ENCODE results near the gene CALHM4. TPM values are rescaled to one million over a fixed set of nuclear protein-coding genes. Genes with fewer than 3 reads are reported as not detected.

Gene CALHM4
- total RNA-seq, 1 donor from 2014 or later, result not detected

- H3K79me2 ChIP-seq (ENCODE audit: low read depth), result peaks cover 56% of the 10 kb centered on the region
- peaks cover 5% of the 10 kb centered on the region for H3K4me1 Mint-ChIP-seq
- H3K27ac ChIP-seq, result no peak overlapping the region
- no peaks in the 10 kb centered on the region for H3F3A ChIP-seq (ENCODE audit: low read depth)
- no peaks in the 10 kb centered on the region for H3K27me3 ChIP-seq
- no peaks in the 10 kb centered on the region for H3K36me3 ChIP-seq
- DNase-seq (ENCODE audit: low spot score), result no peak
- H3K27me3 Mint-ChIP-seq (ENCODE audit: insufficient read depth, low read depth), result no peaks in the 10 kb centered on the region
- no peak for TF ChIP-seq EZH2phosphoT487 (IDR thresholded peaks at IDR 0.05)
- TF ChIP-seq CTCF (IDR thresholded peaks at IDR 0.05), result no peak
- no peak for TF ChIP-seq EZH2 (IDR thresholded peaks at IDR 0.05)
- peaks cover 2% of the 10 kb centered on the region for H4K20me1 ChIP-seq (ENCODE audit: low read depth)
- H3K4me2 ChIP-seq, result no peak overlapping the region
- no peaks in the 10 kb centered on the region for H3K9me3 Mint-ChIP-seq
- no peak overlapping the region for H3K4me3 Mint-ChIP-seq
- H3K9ac ChIP-seq, result no peak overlapping the region
- peaks cover 5% of the 10 kb centered on the region for H3K36me3 Mint-ChIP-seq
- H3K9me3 ChIP-seq (ENCODE audit: low read depth), result no peaks in the 10 kb centered on the region
- H3K27ac Mint-ChIP-seq, result no peak overlapping the region
- peaks cover under 1% of the 10 kb centered on the region for H3K4me1 ChIP-seq
- H3K4me3 ChIP-seq, result no peak overlapping the region
- no peak overlapping the region for H2AFZ ChIP-seq (replicated peaks)
Measured at GRCh38 chr6:116578335-116578734, 24.8 kb downstream of the CALHM4 start.

GRCh38 chr6:116579143-116579542, 25.6 kb downstream of the CALHM4 start:
- H3K27me3 ChIP-seq, result no peaks in the 10 kb centered on the region
- H3K27me3 Mint-ChIP-seq (ENCODE audit: insufficient read depth, low read depth), result no peaks in the 10 kb centered on the region
- H3K79me2 ChIP-seq (ENCODE audit: low read depth), result peaks cover 48% of the 10 kb centered on the region
- peaks cover 2% of the 10 kb centered on the region for H4K20me1 ChIP-seq (ENCODE audit: low read depth)
- H2AFZ ChIP-seq (replicated peaks), result no peak overlapping the region
- peaks cover 5% of the 10 kb centered on the region for H3K36me3 Mint-ChIP-seq
- TF ChIP-seq EZH2phosphoT487 (IDR thresholded peaks at IDR 0.05) (no peak), EZH2 (IDR thresholded peaks at IDR 0.05) (no peak), CTCF (IDR thresholded peaks at IDR 0.05) (no peak)
- H3K27ac ChIP-seq, result no peak overlapping the region
- no peak overlapping the region for H3K9ac ChIP-seq
- H3K4me3 Mint-ChIP-seq, result no peak overlapping the region
- no peaks in the 10 kb centered on the region for H3K4me1 Mint-ChIP-seq
- no peaks in the 10 kb centered on the region for H3F3A ChIP-seq (ENCODE audit: low read depth)
- no peaks in the 10 kb centered on the region for H3K9me3 ChIP-seq (ENCODE audit: low read depth)
- no peak overlapping the region for H3K4me2 ChIP-seq
- no peaks in the 10 kb centered on the region for H3K9me3 Mint-ChIP-seq
- peak overlapping the region; percentile 10 for H3K27ac Mint-ChIP-seq
- no peaks in the 10 kb centered on the region for H3K4me1 ChIP-seq
- H3K4me3 ChIP-seq, result no peak overlapping the region
- no peaks in the 10 kb centered on the region for H3K36me3 ChIP-seq
- no peak for DNase-seq (ENCODE audit: low spot score)

- H3K79me2 ChIP-seq (ENCODE audit: low read depth), result peaks cover 38% of the 10 kb centered on the region
Measured at GRCh38 chr6:116580198-116580597, 26.6 kb downstream of the CALHM4 start.

More at GRCh38 chr6:116580198-116580597, 26.6 kb downstream of the CALHM4 start:
- Mint-ChIP-seq H3K36me3 (peaks cover 5% of the 10 kb centered on the region), H3K27ac (no peak overlapping the region), H3K9me3 (no peaks in the 10 kb centered on the region), H3K27me3 (ENCODE audit: insufficient read depth, low read depth) (no peaks in the 10 kb centered on the region), H3K4me3 (no peak overlapping the region), H3K4me1 (no peaks in the 10 kb centered on the region)
- no peak for DNase-seq (ENCODE audit: low spot score)
- H3K27ac ChIP-seq, result no peak overlapping the region
- no peak overlapping the region for H2AFZ ChIP-seq (replicated peaks)
- peaks cover 2% of the 10 kb centered on the region for H4K20me1 ChIP-seq (ENCODE audit: low read depth)
- no peaks in the 10 kb centered on the region for H3F3A ChIP-seq (ENCODE audit: low read depth)
- no peaks in the 10 kb centered on the region for H3K4me1 ChIP-seq
- no peak overlapping the region for H3K9ac ChIP-seq
- H3K4me3 ChIP-seq, result no peak overlapping the region
- no peaks in the 10 kb centered on the region for H3K27me3 ChIP-seq
- H3K36me3 ChIP-seq, result no peaks in the 10 kb centered on the region
- no peak overlapping the region for H3K4me2 ChIP-seq
- TF ChIP-seq EZH2phosphoT487 (IDR thresholded peaks at IDR 0.05) (no peak), CTCF (IDR thresholded peaks at IDR 0.05) (no peak), EZH2 (IDR thresholded peaks at IDR 0.05) (no peak)
- no peaks in the 10 kb centered on the region for H3K9me3 ChIP-seq (ENCODE audit: low read depth)

All from neural progenitor cell (in vitro differentiated cells).